ENCODE results near the gene ACCSL.

DNA sequence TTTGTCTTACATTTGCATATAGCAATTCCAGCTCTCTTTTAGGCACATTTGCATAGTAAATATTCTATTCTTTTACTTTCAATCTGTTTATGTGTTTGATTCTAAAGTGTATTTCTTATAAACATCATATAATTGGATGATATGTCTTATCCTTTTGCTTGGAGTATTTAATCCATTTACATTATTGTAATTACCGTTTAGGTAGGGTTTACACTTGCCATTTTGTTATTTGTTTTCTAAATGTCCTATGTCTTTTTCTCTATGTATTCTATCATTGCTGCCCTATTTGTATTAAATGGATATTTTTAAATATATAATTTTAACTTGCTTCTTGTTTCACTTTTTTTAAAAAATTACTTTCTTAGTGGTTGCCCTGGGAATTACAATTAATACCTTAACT lies 22.8 kb upstream of the ACCSL start:
- TF ChIP-seq, protein P1, sequence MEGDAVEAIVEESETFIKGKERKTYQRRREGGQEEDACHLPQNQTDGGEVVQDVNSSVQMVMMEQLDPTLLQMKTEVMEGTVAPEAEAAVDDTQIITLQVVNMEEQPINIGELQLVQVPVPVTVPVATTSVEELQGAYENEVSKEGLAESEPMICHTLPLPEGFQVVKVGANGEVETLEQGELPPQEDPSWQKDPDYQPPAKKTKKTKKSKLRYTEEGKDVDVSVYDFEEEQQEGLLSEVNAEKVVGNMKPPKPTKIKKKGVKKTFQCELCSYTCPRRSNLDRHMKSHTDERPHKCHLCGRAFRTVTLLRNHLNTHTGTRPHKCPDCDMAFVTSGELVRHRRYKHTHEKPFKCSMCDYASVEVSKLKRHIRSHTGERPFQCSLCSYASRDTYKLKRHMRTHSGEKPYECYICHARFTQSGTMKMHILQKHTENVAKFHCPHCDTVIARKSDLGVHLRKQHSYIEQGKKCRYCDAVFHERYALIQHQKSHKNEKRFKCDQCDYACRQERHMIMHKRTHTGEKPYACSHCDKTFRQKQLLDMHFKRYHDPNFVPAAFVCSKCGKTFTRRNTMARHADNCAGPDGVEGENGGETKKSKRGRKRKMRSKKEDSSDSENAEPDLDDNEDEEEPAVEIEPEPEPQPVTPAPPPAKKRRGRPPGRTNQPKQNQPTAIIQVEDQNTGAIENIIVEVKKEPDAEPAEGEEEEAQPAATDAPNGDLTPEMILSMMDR (IDR thresholded peaks at IDR 0.05), result no peak
- TF ChIP-seq POLR2A (IDR thresholded peaks at IDR 0.05), result no peak
- TF ChIP-seq EP300 (IDR thresholded peaks at IDR 0.05), result no peak

Data from tibial nerve (tissue), 4 donors.